Measurements from ENCODE around the gene FOXD2. TPM values are rescaled to one million over a fixed set of nuclear protein-coding genes. Genes with fewer than 3 reads are reported as not detected.

Gene FOXD2
- total RNA-seq, 1 experiment from 2014 or later, result 0.07 TPM

GRCh38 chr1:47417170-47418044 lies 20.4 kb upstream of the FOXD2 start:
- no peak for DNase-seq (ENCODE audit: low spot score)

GRCh38 chr1:47418122-47418521 lies 19.7 kb upstream of the FOXD2 start:
- no peak for DNase-seq (ENCODE audit: low spot score)

GRCh38 chr1:47418681-47419325 lies 19.0 kb upstream of the FOXD2 start:
- DNase-seq (ENCODE audit: low spot score), result no peak

- no peak for DNase-seq (ENCODE audit: low spot score)
These were observed 17.3 kb upstream of the FOXD2 start for GRCh38 chr1:47420547-47420946.

GRCh38 chr1:47423872-47424271 lies 14.0 kb upstream of the FOXD2 start:
- DNase-seq (ENCODE audit: low spot score), result no peak

GRCh38 chr1:47424336-47424982 lies 13.4 kb upstream of the FOXD2 start:
- peak; percentile 61 for DNase-seq (ENCODE audit: low spot score)

GRCh38 chr1:47431534-47431933 lies 6.3 kb upstream of the FOXD2 start:
- peak; percentile 17 for DNase-seq (ENCODE audit: low spot score)

- peak; percentile 46 for DNase-seq (ENCODE audit: low spot score)
These were observed 5.5 kb upstream of the FOXD2 start for GRCh38 chr1:47432071-47433036.

- DNase-seq (ENCODE audit: low spot score), result no peak
These were observed 4.8 kb upstream of the FOXD2 start for GRCh38 chr1:47433037-47433421.

GRCh38 chr1:47433477-47434050 lies 4.3 kb upstream of the FOXD2 start:
- DNase-seq (ENCODE audit: low spot score), result no peak

- DNase-seq (ENCODE audit: low spot score), result no peak
These were observed 3.6 kb upstream of the FOXD2 start for GRCh38 chr1:47434051-47434842.

- DNase-seq (ENCODE audit: low spot score), result no peak
These were observed 2.1 kb upstream of the FOXD2 start for GRCh38 chr1:47435506-47436303.

GRCh38 chr1:47436304-47436978 lies 1.4 kb upstream of the FOXD2 start:
- peak; percentile 61 for DNase-seq (ENCODE audit: low spot score)

GRCh38 chr1:47436979-47437446 lies 831 bp upstream of the FOXD2 start:
- DNase-seq (ENCODE audit: low spot score), result peak; percentile 15

GRCh38 chr1:47438165-47439016 lies 547 bp downstream of the FOXD2 start:
- DNase-seq (ENCODE audit: low spot score), result no peak

- DNase-seq (ENCODE audit: low spot score), result no peak
These were observed 1.4 kb downstream of the FOXD2 start for GRCh38 chr1:47439017-47439818.
